NT2/D1 (cell line): ENCODE measurements around the gene KCNH3.
"Not testable (repeated sequence)": the region's sequence is repeated elsewhere in the genome, so short reads cannot be mapped to it uniquely, and the experiment has no call there.

ENCODE experiments used
- DNase-seq: peaks from one replicate; pipeline ENCODE4 v3.0.0-alpha.2; 2011; ENCODE audit warnings: low read depth, low spot score
- H3K27me3 ChIP-seq: 2 replicates; pipeline ENCODE4 v1.6.0; 2011; ENCODE audit warnings: mild to moderate bottlenecking; ENCODE audit not compliant: insufficient read length, insufficient read depth
- H3K36me3 ChIP-seq: 2 replicates; pipeline ENCODE4 v1.6.1; 2011; ENCODE audit warnings: mild to moderate bottlenecking, low read length, mixed read lengths; ENCODE audit not compliant: insufficient read depth, insufficient read length
- H3K4me1 ChIP-seq: 2 replicates; pipeline ENCODE4 v1.5.1; 2011; ENCODE audit not compliant: insufficient read depth, insufficient read length
- H3K4me3 ChIP-seq: 2 replicates; pipeline ENCODE4 v1.5.1; 2011; ENCODE audit warnings: low read depth; ENCODE audit not compliant: insufficient read length
- H3K9ac ChIP-seq: 2 replicates; pipeline ENCODE4 v1.6.0; 2011; ENCODE audit warnings: low read depth; ENCODE audit not compliant: insufficient read length
- H3K9me3 ChIP-seq: 2 replicates; pipeline ENCODE4 v1.5.1; 2011; ENCODE audit warnings: mild to moderate bottlenecking, low read length; ENCODE audit not compliant: insufficient read depth
- SUZ12 ChIP-seq: IDR thresholded peaks from 2 replicates; pipeline ENCODE4 v1.6.1; 2011; ENCODE audit not compliant: insufficient read length, insufficient read depth; ENCODE audit errors: extremely low read depth
- YY1 ChIP-seq: IDR thresholded peaks from 2 replicates; pipeline ENCODE4 v1.6.1; 2011; ENCODE audit not compliant: insufficient read length, insufficient read depth
- ZNF274 ChIP-seq: IDR thresholded peaks from 2 replicates; pipeline ENCODE4 v1.6.1; 2011; ENCODE audit warnings: mild to moderate bottlenecking, low read depth, low read length

The KCNH3 gene

GRCh38 chr12:49529414-49529813 lies 9.4 kb upstream of the KCNH3 start:
- H3K9me3 ChIP-seq = no peaks in the 10 kb centered on the region

GRCh38 chr12:49531745-49532144 lies 7.1 kb upstream of the KCNH3 start:
- Histone ChIP-seq H3K4me3 (no peak overlapping the region), H3K9me3 (no peaks in the 10 kb centered on the region), H3K9ac (no peak overlapping the region), H3K27me3 (peaks cover 19% of the 10 kb centered on the region), H3K36me3 (peaks cover 9% of the 10 kb centered on the region), H3K4me1 (peaks cover 6% of the 10 kb centered on the region)
- no peak for DNase-seq
- TF ChIP-seq SUZ12 (no peak), ZNF274 (no peak), YY1 (no peak)

More at GRCh38 chr12:49529414-49529813, 9.4 kb upstream of the KCNH3 start:
- Histone ChIP-seq H3K4me3 (no peak overlapping the region), H3K27me3 (no peaks in the 10 kb centered on the region), H3K4me1 (peaks cover 6% of the 10 kb centered on the region), H3K36me3 (peaks cover 31% of the 10 kb centered on the region), H3K9ac (no peak overlapping the region)
- no peak for DNase-seq
- no peak for TF ChIP-seq YY1
- TF ChIP-seq SUZ12 = no peak
- no peak for TF ChIP-seq ZNF274

- no peaks in the 10 kb centered on the region for H3K9me3 ChIP-seq
- no peak for DNase-seq
- H3K9ac ChIP-seq = no peak overlapping the region
These were observed 5.5 kb upstream of the KCNH3 start for GRCh38 chr12:49533331-49533730.

GRCh38 chr12:49534122-49534521 lies 4.7 kb upstream of the KCNH3 start:
- H3K9ac ChIP-seq, H3K4me1 ChIP-seq, H3K9me3 ChIP-seq, DNase-seq, H3K36me3 ChIP-seq, H3K4me3 ChIP-seq: not testable (repeated sequence)
- H3K27me3 ChIP-seq = peaks cover 42% of the 10 kb centered on the region

More at GRCh38 chr12:49533331-49533730, 5.5 kb upstream of the KCNH3 start:
- H3K27me3 ChIP-seq = peaks cover 35% of the 10 kb centered on the region
- no peak overlapping the region for H3K4me3 ChIP-seq
- TF ChIP-seq YY1 (no peak), SUZ12 (no peak), ZNF274 (no peak)
- H3K4me1 ChIP-seq = no peaks in the 10 kb centered on the region
- H3K36me3 ChIP-seq = no peaks in the 10 kb centered on the region

- TF ChIP-seq ZNF274 = no peak
- no peak for TF ChIP-seq YY1
- TF ChIP-seq SUZ12 = no peak
- DNase-seq = no peak
These were observed 4.0 kb upstream of the KCNH3 start for GRCh38 chr12:49534731-49535278.

GRCh38 chr12:49535921-49536525 lies 2.8 kb upstream of the KCNH3 start:
- no peak overlapping the region for H3K4me3 ChIP-seq
- DNase-seq = no peak
- H3K9me3 ChIP-seq = no peaks in the 10 kb centered on the region
- no peaks in the 10 kb centered on the region for H3K36me3 ChIP-seq
- no peak for TF ChIP-seq SUZ12
- TF ChIP-seq ZNF274 = no peak
- no peak for TF ChIP-seq YY1
- H3K4me1 ChIP-seq = peaks cover 14% of the 10 kb centered on the region
- no peak overlapping the region for H3K9ac ChIP-seq
- H3K27me3 ChIP-seq = peaks cover 60% of the 10 kb centered on the region

More at GRCh38 chr12:49534731-49535278, 4.0 kb upstream of the KCNH3 start:
- Histone ChIP-seq H3K4me3 (no peak overlapping the region), H3K4me1 (peaks cover 4% of the 10 kb centered on the region), H3K9me3 (no peaks in the 10 kb centered on the region), H3K36me3 (no peaks in the 10 kb centered on the region), H3K9ac (peak overlapping the region; percentile 17), H3K27me3 (peaks cover 49% of the 10 kb centered on the region)

- TF ChIP-seq SUZ12 = no peak
- no peak for TF ChIP-seq YY1
- TF ChIP-seq ZNF274 = no peak
- Histone ChIP-seq H3K4me3 (no peak overlapping the region), H3K9ac (no peak overlapping the region), H3K27me3 (peaks cover 61% of the 10 kb centered on the region), H3K4me1 (peaks cover 17% of the 10 kb centered on the region), H3K9me3 (no peaks in the 10 kb centered on the region), H3K36me3 (no peaks in the 10 kb centered on the region)
- DNase-seq = no peak
These were observed 2.2 kb upstream of the KCNH3 start for GRCh38 chr12:49536526-49537071.
